KMS-11 (cell line): ENCODE data around the gene SH2D7.

Source experiments
- H2AFZ ChIP-seq: fragments of 200-600 bp; sonication (generic); 2 replicates; pipeline ENCODE4 v1.6.1; 2016; ENCODE audit warnings: antibody characterized with exemption, mixed run types, low read depth
- H3K27ac ChIP-seq: fragments of 200-600 bp; sonication (generic); 2 replicates; pipeline ENCODE4 v1.6.1; 2016; ENCODE audit warnings: mild to moderate bottlenecking, mixed run types
- H3K27me3 ChIP-seq: fragments of 200-600 bp; sonication (generic); 2 replicates; pipeline ENCODE4 v1.6.1; 2017; ENCODE audit warnings: mild to moderate bottlenecking, low read depth, mixed run types, moderate library complexity; ENCODE audit not compliant: insufficient read depth
- H3K36me3 ChIP-seq: fragments of 200-600 bp; sonication (generic); 2 replicates; pipeline ENCODE4 v1.6.1; 2017; ENCODE audit warnings: mild to moderate bottlenecking, mixed run types; ENCODE audit not compliant: insufficient read depth
- H3K4me1 ChIP-seq: fragments of 200-600 bp; sonication (generic); 2 replicates; pipeline ENCODE4 v1.6.1; 2016; ENCODE audit warnings: mild to moderate bottlenecking, low read depth, mixed run types; ENCODE audit not compliant: poor library complexity, severe bottlenecking
- H3K4me2 ChIP-seq: fragments of 200-600 bp; sonication (generic); 2 replicates; pipeline ENCODE4 v1.7.0; 2016; ENCODE audit warnings: mild to moderate bottlenecking, mixed run types
- H3K4me3 ChIP-seq: fragments of 200-600 bp; sonication (generic); IDR thresholded peaks from 2 replicates; pipeline ENCODE4 v1.6.1; 2017; ENCODE audit warnings: low read depth, low read length, mixed read lengths; ENCODE audit not compliant: insufficient read depth
- H3K79me2 ChIP-seq: fragments of 200-600 bp; sonication (generic); 2 replicates; pipeline ENCODE4 v1.6.1; 2016; ENCODE audit warnings: low read depth, mixed run types; ENCODE audit not compliant: insufficient read depth
- H3K9ac ChIP-seq: fragments of 200-600 bp; sonication (generic); 2 replicates; pipeline ENCODE4 v1.6.1; 2016; ENCODE audit warnings: mild to moderate bottlenecking, mixed run types
- H4K20me1 ChIP-seq: fragments of 200-600 bp; sonication (generic); 2 replicates; pipeline ENCODE4 v1.6.1; 2016; ENCODE audit warnings: mild to moderate bottlenecking, mixed run types; ENCODE audit not compliant: insufficient read depth
- CTCF ChIP-seq: fragments of 200-600 bp; sonication (generic); conservative IDR thresholded peaks from 2 replicates; pipeline ENCODE4 v1.6.1; 2017; ENCODE audit warnings: low read depth, mild to moderate bottlenecking, antibody characterized with exemption, low read length, moderate library complexity, mixed read lengths

Gene SH2D7

DNA sequence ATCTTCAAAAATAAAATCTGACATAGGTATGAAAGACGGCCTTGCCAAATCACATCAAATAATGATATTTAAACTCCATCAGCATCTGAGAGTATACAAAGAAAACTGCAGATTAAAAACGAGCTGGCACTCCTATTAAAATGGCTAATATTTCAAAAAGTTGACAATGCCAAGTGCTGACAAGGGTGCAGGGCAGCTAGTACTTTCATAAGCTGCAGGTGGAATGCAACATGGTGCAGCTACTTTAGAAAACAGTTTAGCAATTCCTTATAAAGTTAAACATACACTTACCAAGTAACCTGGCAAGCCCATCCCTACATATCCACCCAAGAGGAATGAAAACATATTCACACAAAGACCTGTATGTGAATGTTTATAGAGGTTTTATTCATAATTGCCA, 37.8 kb upstream of the SH2D7 start:
- Histone ChIP-seq H2AFZ (no peak overlapping the region), H3K9ac (no peak overlapping the region), H3K4me3 (no peak overlapping the region), H3K4me1 (peaks cover 70% of the 10 kb centered on the region), H3K27ac (no peak overlapping the region), H3K79me2 (peaks cover 39% of the 10 kb centered on the region; the same call in 1 of the 2 replicates), H4K20me1 (no peaks in the 10 kb centered on the region), H3K36me3 (no peaks in the 10 kb centered on the region), H3K4me2 (no peak overlapping the region), H3K27me3 (no peaks in the 10 kb centered on the region)
- no peak for TF ChIP-seq CTCF

GRCh38 chr15:78054966-78055365, 37.4 kb upstream of the SH2D7 start:
- Histone ChIP-seq H3K4me2 (no peak overlapping the region), H2AFZ (no peak overlapping the region), H3K36me3 (no peaks in the 10 kb centered on the region), H3K4me3 (no peak overlapping the region), H3K4me1 (peaks cover 70% of the 10 kb centered on the region), H3K27me3 (no peaks in the 10 kb centered on the region), H3K27ac (no peak overlapping the region), H3K79me2 (peaks cover 44% of the 10 kb centered on the region; the same call in 1 of the 2 replicates), H4K20me1 (no peaks in the 10 kb centered on the region), H3K9ac (no peak overlapping the region)
- no peak for TF ChIP-seq CTCF

DNA sequence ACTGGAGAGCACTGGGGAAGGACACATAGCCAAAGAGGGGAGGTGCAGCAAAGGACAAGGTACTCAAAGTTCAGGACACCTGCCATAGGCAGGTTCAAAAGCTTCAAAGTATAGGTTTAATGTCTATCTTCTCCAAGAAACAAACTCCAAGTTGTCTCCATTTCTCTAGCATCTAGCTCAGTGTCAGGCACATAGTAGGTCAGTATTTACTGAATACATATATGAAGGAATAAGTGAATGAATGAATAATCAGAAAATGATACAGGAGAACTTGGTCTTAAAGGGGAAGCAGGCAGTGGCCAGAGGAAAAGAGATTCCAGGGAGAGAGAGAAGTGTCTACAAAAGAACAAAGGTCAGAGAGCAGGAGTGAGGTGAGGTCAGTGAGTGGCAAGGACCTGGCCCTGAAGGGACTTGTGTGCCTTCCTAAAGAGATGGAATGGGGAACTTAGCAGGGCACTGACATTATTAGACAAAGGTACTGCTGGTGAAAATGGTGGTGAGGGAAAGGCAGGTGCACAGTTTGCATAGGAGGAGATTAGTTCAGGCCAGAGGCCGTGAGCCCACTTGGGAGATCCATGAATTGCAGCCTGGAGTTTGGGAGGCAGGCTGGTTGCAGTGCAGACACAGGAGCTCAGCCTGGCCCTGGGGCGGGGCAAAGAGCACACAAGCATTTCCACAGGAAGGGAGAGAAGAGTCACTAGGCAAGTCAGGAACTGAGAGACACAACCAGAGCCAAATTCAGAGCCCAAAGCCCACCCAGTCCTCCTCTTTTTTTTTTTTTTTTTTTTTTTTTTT, 36.2 kb upstream of the SH2D7 start:
- no peak overlapping the region for H2AFZ ChIP-seq
- peaks cover 67% of the 10 kb centered on the region for H3K4me1 ChIP-seq
- peak overlapping the region; percentile 7; the same call in 1 of the 2 replicates for H3K9ac ChIP-seq
- H3K27me3 ChIP-seq = no peaks in the 10 kb centered on the region
- H3K4me3 ChIP-seq = no peak overlapping the region
- H4K20me1 ChIP-seq = no peaks in the 10 kb centered on the region
- H3K27ac ChIP-seq = peak overlapping the region; percentile 55; the same call in 1 of the 2 replicates
- no peaks in the 10 kb centered on the region for H3K36me3 ChIP-seq
- TF ChIP-seq CTCF = no peak
- H3K79me2 ChIP-seq = peaks cover 54% of the 10 kb centered on the region; the same call in 1 of the 2 replicates
- peak overlapping the region; percentile 83; the same call in 1 of the 2 replicates for H3K4me2 ChIP-seq

DNA sequence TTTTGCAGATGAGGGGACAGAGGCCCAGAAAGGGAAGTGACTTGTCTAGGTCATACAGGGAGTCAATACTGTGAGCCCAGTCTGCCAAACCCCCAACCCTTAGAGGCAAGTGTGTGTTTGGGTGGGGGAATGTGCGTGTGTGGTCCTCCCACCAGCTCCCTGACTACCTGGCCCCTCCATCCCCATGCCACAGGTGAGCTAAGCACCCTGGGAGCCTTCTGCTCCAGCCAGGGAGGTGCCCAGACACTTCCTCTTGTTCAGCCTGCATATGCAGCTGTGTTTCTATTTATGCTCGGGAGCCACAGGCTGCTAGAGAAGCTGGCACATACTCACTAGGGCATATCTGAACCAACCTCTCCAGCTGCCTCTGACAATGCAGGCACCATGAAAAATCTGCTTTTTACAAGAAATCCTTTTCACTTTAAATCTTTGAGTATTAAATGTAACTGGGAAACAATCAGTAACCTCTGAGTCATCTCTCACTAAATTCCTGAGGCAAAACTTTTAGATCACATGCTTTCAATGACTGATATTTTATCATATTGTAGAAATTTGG, 35.6 kb upstream of the SH2D7 start:
- Histone ChIP-seq H3K4me3 (no peak overlapping the region), H3K4me2 (peak overlapping the region; percentile 83), H3K36me3 (no peaks in the 10 kb centered on the region), H2AFZ (no peak overlapping the region; the same call in 1 of the 2 replicates), H3K4me1 (peaks cover 67% of the 10 kb centered on the region), H4K20me1 (no peaks in the 10 kb centered on the region), H3K27ac (peak overlapping the region; percentile 55), H3K79me2 (peaks cover 55% of the 10 kb centered on the region; the same call in 1 of the 2 replicates), H3K27me3 (no peaks in the 10 kb centered on the region), H3K9ac (peak overlapping the region; percentile 7; the same call in 1 of the 2 replicates)
- TF ChIP-seq CTCF = no peak
